K562 (cell line): ENCODE data around the gene SHTN1. TPM values are rescaled to one million over a fixed set of nuclear protein-coding genes. Genes with fewer than 3 reads are reported as not detected.

Experiments
- ATF3 ChIP-seq, 2 experiments: fragments of 450-650 bp in 1 of 2; sonication (generic) in 1 of 2; formaldehyde crosslinking in 1 of 2; IDR thresholded peaks in 1 of 2; conservative IDR thresholded peaks in 1 of 2; 2 replicates each; pipeline versions ENCODE4 v1.6.1 to v1.8.1; 2016 to 2023; ENCODE audit warnings: mild to moderate bottlenecking in 2 of 2, moderate library complexity in 2 of 2, inconsistent platforms in 1 of 2, missing genetic modification reagents in 1 of 2
- BACH1 ChIP-seq: fragments of 200-800 bp; sonication (Bioruptor generic); IDR thresholded peaks from 2 replicates; pipeline ENCODE4 v1.6.1; 2016; ENCODE audit warnings: missing genetic modification characterization, missing compliant biosample characterization
- C11orf30 ChIP-seq: fragments of 450-650 bp; IDR thresholded peaks from 2 replicates; pipeline ENCODE4 v1.6.1; 2016; ENCODE audit warnings: low read depth, mild to moderate bottlenecking
- CEBPB ChIP-seq: fragments of 450-650 bp; IDR thresholded peaks from 2 replicates; pipeline ENCODE4 v1.6.1; 2016; ENCODE audit warnings: missing genetic modification characterization, missing compliant biosample characterization
- FOXK2 ChIP-seq, 2 experiments: fragments of 450-650 bp; IDR thresholded peaks in 1 of 2; conservative IDR thresholded peaks in 1 of 2; 2 replicates each; pipeline ENCODE4 v1.6.1; 2016; ENCODE audit warnings: low read depth in 2 of 2, mild to moderate bottlenecking in 1 of 2
- HCFC1 ChIP-seq: IDR thresholded peaks from 2 replicates; pipeline ENCODE4 v1.6.1; 2012; ENCODE audit warnings: low read depth, low read length, improper control_type of control experiment
- NCOA1 ChIP-seq: fragments of 450-650 bp; IDR thresholded peaks from 2 replicates; pipeline ENCODE4 v1.6.1; 2016; ENCODE audit warnings: low read depth
- NELFE ChIP-seq: IDR thresholded peaks from 2 replicates; pipeline ENCODE4 v1.6.1; 2011; ENCODE audit warnings: mild to moderate bottlenecking; ENCODE audit not compliant: insufficient read depth, insufficient read length
- NFE2L1 ChIP-seq: fragments of 450-650 bp; IDR thresholded peaks from 2 replicates; pipeline ENCODE4 v1.6.1; 2016; ENCODE audit warnings: missing genetic modification characterization, low read depth, mild to moderate bottlenecking, missing compliant biosample characterization, moderate library complexity, borderline replicate concordance
- PHF21A ChIP-seq: fragments of 450-650 bp; IDR thresholded peaks from 2 replicates; pipeline ENCODE4 v1.6.1; 2017; ENCODE audit warnings: low read depth, borderline replicate concordance
- SMARCA5 ChIP-seq: fragments of 450-650 bp; IDR thresholded peaks from 2 replicates; pipeline ENCODE4 v1.6.1; 2016
- SNAPC5 ChIP-seq: fragments of 250-450 bp; sonication (Bioruptor Pico); IDR thresholded peaks from 2 replicates; pipeline ENCODE4 v1.8.0; 2021; ENCODE audit warnings: moderate library complexity, mild to moderate bottlenecking, inconsistent platforms
- TBL1XR1 ChIP-seq, 2 experiments: IDR thresholded peaks; 2 replicates each; pipeline ENCODE4 v1.6.1; 2012; ENCODE audit warnings: improper control_type of control experiment in 2 of 2, low read length in 2 of 2, mild to moderate bottlenecking in 1 of 2
- TSC22D4 ChIP-seq: fragments of 450-650 bp; IDR thresholded peaks from 2 replicates; pipeline ENCODE4 v1.6.1; 2016; ENCODE audit warnings: missing genetic modification characterization, missing biosample characterization, control low read depth
- ZNF232 ChIP-seq: sonication (generic); formaldehyde crosslinking; IDR thresholded peaks from 2 replicates; pipeline ENCODE4 v1.8.0; 2022; ENCODE audit warnings: mild to moderate bottlenecking, missing genetic modification reagents
- ZNF316 ChIP-seq: fragments of 450-650 bp; IDR thresholded peaks from 2 replicates; pipeline ENCODE4 v1.6.1; 2016
- ZNF695 ChIP-seq: fragments of 450-650 bp; formaldehyde crosslinking; IDR thresholded peaks from 2 replicates; pipeline ENCODE4 v1.4.0; 2020; ENCODE audit warnings: mild to moderate bottlenecking, moderate library complexity
- ZNF77 ChIP-seq: fragments of 250-450 bp; sonication (Bioruptor Pico); IDR thresholded peaks from 2 replicates; pipeline ENCODE4 v1.5.0; 2020
- polyA plus RNA-seq, 8 experiments: library from polyadenylated mRNA; depleted of rRNA in 4 of 8; stranded (reverse) in 5 of 8; unstranded in 3 of 8; fragments of >200 nt; fragmentation: Nextera tagmentation in 2 of 8; fragmentation: Illumina TruSeq in 1 of 8; extraction: Ambion mirVana in 2 of 8; extraction: Trizol in 1 of 8; gene quantifications; 2 replicates each; pipeline versions ENCODE4 v1.2.1 to v1.2.3, GENCODE V29; 2011 to 2014; ENCODE audit warnings: inconsistent platforms in 1 of 8, missing spikeins in 1 of 8
- total RNA-seq, 7 experiments: library from RNA; depleted of rRNA in 6 of 7; stranded (reverse); fragments of >200 nt in 6 of 7; fragmentation: Illumina TruSeq in 2 of 7; extraction: Trizol in 2 of 7; gene quantifications; 2 replicates each; pipeline versions ENCODE4 v1.2.1 to v1.2.3, GENCODE V29; 2011 to 2021; ENCODE audit warnings: low replicate concordance in 1 of 7
- TF ChIP-seq, protein P1 (sequence below): fragments of 250-450 bp; sonication (Bioruptor Pico); IDR thresholded peaks from 2 replicates; pipeline ENCODE4 v1.8.0; 2021; ENCODE audit warnings: mild to moderate bottlenecking, moderate library complexity
- TF ChIP-seq, protein P2 (sequence below): IDR thresholded peaks from 2 replicates; pipeline ENCODE4 v1.6.1; 2016; ENCODE audit warnings: missing genetic modification characterization, missing compliant biosample characterization

SHTN1 gene
- total and polyA plus RNA-seq, 9 of the 15 experiments (the other 6 are each of a cell fraction or from before 2014, with no cell fraction given), result 5.4 to 21.3 (median 13.3) TPM

GRCh38 chr10:117007080-117007479 lies 2.1 kb upstream of the SHTN1 start (continued):
- TF ChIP-seq SMARCA5 (no peak), NCOA1 (no peak), ZNF232 (no peak), ATF3 (IDR thresholded peaks at IDR 0.05) (peak; percentile 94), ATF3 (CRISPR knock-in tag; conservative IDR thresholded peaks at IDR 0.05) (no peak), C11orf30 (peak; percentile 89), TSC22D4 (no peak), NFE2L1 (tag) (peak; percentile 75; the same call in 1 of the 2 replicates), CEBPB (tag) (peak; percentile 26; the same call in 1 of the 2 replicates), BACH1 (peak; percentile 76; the same call in 1 of the 2 replicates), FOXK2 (conservative IDR thresholded peaks at IDR 0.05 in 1 of 2, IDR thresholded peaks at IDR 0.05 in 1 of 2; ENCODE audit: low read depth in 2 of 2) (no peak), TBL1XR1 (IDR thresholded peaks at IDR 0.05; ENCODE audit: low read length in 2 of 2) (no peak), ZNF77 (CRISPR knock-in tag) (no peak), SNAPC5 (CRISPR knock-in tag) (no peak), PHF21A (no peak), HCFC1 (no peak), ZNF316 (peak; percentile 95), ZNF695 (no peak), NELFE (no peak)
- TF ChIP-seq, protein P1, sequence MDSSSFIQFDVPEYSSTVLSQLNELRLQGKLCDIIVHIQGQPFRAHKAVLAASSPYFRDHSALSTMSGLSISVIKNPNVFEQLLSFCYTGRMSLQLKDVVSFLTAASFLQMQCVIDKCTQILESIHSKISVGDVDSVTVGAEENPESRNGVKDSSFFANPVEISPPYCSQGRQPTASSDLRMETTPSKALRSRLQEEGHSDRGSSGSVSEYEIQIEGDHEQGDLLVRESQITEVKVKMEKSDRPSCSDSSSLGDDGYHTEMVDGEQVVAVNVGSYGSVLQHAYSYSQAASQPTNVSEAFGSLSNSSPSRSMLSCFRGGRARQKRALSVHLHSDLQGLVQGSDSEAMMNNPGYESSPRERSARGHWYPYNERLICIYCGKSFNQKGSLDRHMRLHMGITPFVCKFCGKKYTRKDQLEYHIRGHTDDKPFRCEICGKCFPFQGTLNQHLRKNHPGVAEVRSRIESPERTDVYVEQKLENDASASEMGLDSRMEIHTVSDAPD (CRISPR knock-in tag), result no peak
- TF ChIP-seq, protein P2, sequence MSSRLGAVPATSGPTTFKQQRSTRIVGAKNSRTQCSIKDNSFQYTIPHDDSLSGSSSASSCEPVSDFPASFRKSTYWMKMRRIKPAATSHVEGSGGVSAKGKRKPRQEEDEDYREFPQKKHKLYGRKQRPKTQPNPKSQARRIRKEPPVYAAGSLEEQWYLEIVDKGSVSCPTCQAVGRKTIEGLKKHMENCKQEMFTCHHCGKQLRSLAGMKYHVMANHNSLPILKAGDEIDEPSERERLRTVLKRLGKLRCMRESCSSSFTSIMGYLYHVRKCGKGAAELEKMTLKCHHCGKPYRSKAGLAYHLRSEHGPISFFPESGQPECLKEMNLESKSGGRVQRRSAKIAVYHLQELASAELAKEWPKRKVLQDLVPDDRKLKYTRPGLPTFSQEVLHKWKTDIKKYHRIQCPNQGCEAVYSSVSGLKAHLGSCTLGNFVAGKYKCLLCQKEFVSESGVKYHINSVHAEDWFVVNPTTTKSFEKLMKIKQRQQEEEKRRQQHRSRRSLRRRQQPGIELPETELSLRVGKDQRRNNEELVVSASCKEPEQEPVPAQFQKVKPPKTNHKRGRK, result no peak
